K562 (cell line): ENCODE data around the gene EFHD2. TPM values are rescaled to one million over a fixed set of nuclear protein-coding genes. Genes with fewer than 3 reads are reported as not detected.

Experiments used
- BACH1 ChIP-seq: fragments of 200-800 bp; sonication (Bioruptor generic); IDR thresholded peaks from 2 replicates; pipeline ENCODE4 v1.6.1; 2016; ENCODE audit warnings: missing genetic modification characterization, missing compliant biosample characterization
- BCOR ChIP-seq: fragments of 450-650 bp; IDR thresholded peaks from 2 replicates; pipeline ENCODE4 v1.6.1; 2016
- BHLHE40 ChIP-seq: IDR thresholded peaks from 2 replicates; pipeline ENCODE4 v1.6.1; 2011; ENCODE audit warnings: low read length, improper control_type of control experiment
- BRD4 ChIP-seq: fragments of 200-600 bp; sonication (generic); IDR thresholded peaks from 2 replicates; pipeline ENCODE4 v1.6.1; 2017; ENCODE audit warnings: inconsistent platforms
- CXXC5 ChIP-seq: fragments of 250-450 bp; sonication (Bioruptor Pico); IDR thresholded peaks from 2 replicates; pipeline ENCODE4 v1.8.0; 2022; ENCODE audit warnings: inconsistent platforms, mild to moderate bottlenecking, moderate library complexity
- EHMT2 ChIP-seq: fragments of 450-650 bp; IDR thresholded peaks from 2 replicates; pipeline ENCODE4 v1.6.1; 2018; ENCODE audit warnings: antibody characterized with exemption
- ERF ChIP-seq: fragments of 450-650 bp; formaldehyde crosslinking; IDR thresholded peaks from 2 replicates; pipeline ENCODE4 v1.4.0; 2020; ENCODE audit warnings: mild to moderate bottlenecking, mixed read lengths
- JUNB ChIP-seq: fragments of 450-650 bp; formaldehyde crosslinking; conservative IDR thresholded peaks from 2 replicates; pipeline ENCODE4 v1.4.0; 2020; ENCODE audit warnings: mild to moderate bottlenecking
- MIER1 ChIP-seq: fragments of 450-650 bp; IDR thresholded peaks from 2 replicates; pipeline ENCODE4 v1.6.1; 2016; ENCODE audit warnings: antibody characterized with exemption, mild to moderate bottlenecking, low read depth
- MYC ChIP-seq, 2 experiments: fragments of 250-450 bp in 1 of 2; sonication (Bioruptor Pico) in 1 of 2; IDR thresholded peaks; 2 replicates each; pipeline versions ENCODE4 v1.5.1 to v1.6.1; 2012 to 2021; ENCODE audit warnings: low read depth in 2 of 2, borderline replicate concordance in 1 of 2, improper control_type of control experiment in 1 of 2, low read length in 1 of 2, mild to moderate bottlenecking in 1 of 2, moderate library complexity in 1 of 2
- NFXL1 ChIP-seq: fragments of 450-650 bp; formaldehyde crosslinking; IDR thresholded peaks from 2 replicates; pipeline ENCODE4 v1.4.0; 2021; ENCODE audit warnings: mild to moderate bottlenecking
- RAD51 ChIP-seq: fragments of 450-650 bp; IDR thresholded peaks from 2 replicates; pipeline ENCODE4 v1.7.1; 2016; ENCODE audit warnings: low read depth, mild to moderate bottlenecking, borderline replicate concordance
- SP1 ChIP-seq: sonication (generic); formaldehyde crosslinking; IDR thresholded peaks from 2 replicates; pipeline ENCODE4 v1.8.1; 2022; ENCODE audit warnings: mild to moderate bottlenecking, missing genetic modification reagents
- TAF1 ChIP-seq: IDR thresholded peaks from 2 replicates; pipeline ENCODE4 v1.6.1; 2011; ENCODE audit warnings: mild to moderate bottlenecking, low read length, moderate library complexity; ENCODE audit not compliant: insufficient read depth, control insufficient read depth, severe bottlenecking; ENCODE audit errors: extremely low read depth
- ZFP91 ChIP-seq: sonication (generic); formaldehyde crosslinking; IDR thresholded peaks from 2 replicates; pipeline ENCODE4 v1.8.0; 2022; ENCODE audit warnings: mild to moderate bottlenecking, missing genetic modification reagents
- ZNF121 ChIP-seq: sonication (generic); formaldehyde crosslinking; conservative IDR thresholded peaks from 2 replicates; pipeline ENCODE4 v1.8.0; 2022; ENCODE audit warnings: missing genetic modification reagents
- ZNF324 ChIP-seq: fragments of 250-450 bp; sonication (Bioruptor Pico); IDR thresholded peaks from 2 replicates; pipeline ENCODE4 v1.4.0; 2020; ENCODE audit warnings: mild to moderate bottlenecking
- ZNF57 ChIP-seq: fragments of 450-650 bp; formaldehyde crosslinking; IDR thresholded peaks from 2 replicates; pipeline ENCODE4 v1.4.0; 2020; ENCODE audit warnings: mild to moderate bottlenecking, moderate library complexity
- ZNF584 ChIP-seq: fragments of 200-800 bp; sonication (Bioruptor generic); IDR thresholded peaks from 2 replicates; pipeline ENCODE4 v1.6.1; 2016; ENCODE audit warnings: low read depth, mild to moderate bottlenecking, missing genetic modification characterization, missing compliant biosample characterization
- ZNF696 ChIP-seq: fragments of 250-450 bp; sonication (Bioruptor Pico); conservative IDR thresholded peaks from 2 replicates; pipeline ENCODE4 v1.4.0; 2020; ENCODE audit warnings: mild to moderate bottlenecking, moderate library complexity
- ZNF707 ChIP-seq: fragments of 250-450 bp; sonication (Bioruptor Pico); conservative IDR thresholded peaks from 2 replicates; pipeline ENCODE4 v1.8.0; 2022; ENCODE audit warnings: inconsistent platforms, mild to moderate bottlenecking, moderate library complexity
- ZNF740 ChIP-seq, 3 experiments: fragments of 200-800 bp in 1 of 3; sonication (Bioruptor generic) in 1 of 3; sonication (generic) in 1 of 3; formaldehyde crosslinking in 1 of 3; IDR thresholded peaks; 2 replicates each; pipeline versions ENCODE4 v1.6.1 to v1.8.0; 2016 to 2022; ENCODE audit warnings: mild to moderate bottlenecking in 2 of 3, missing compliant biosample characterization in 2 of 3, missing genetic modification characterization in 2 of 3, missing genetic modification reagents in 1 of 3
- ZNF79 ChIP-seq: fragments of 250-450 bp; sonication (Bioruptor Pico); IDR thresholded peaks from 2 replicates; pipeline ENCODE4 v1.4.0; 2020; ENCODE audit warnings: low read depth, mild to moderate bottlenecking, moderate library complexity
- polyA plus RNA-seq, 8 experiments: library from polyadenylated mRNA; depleted of rRNA in 4 of 8; stranded (reverse) in 5 of 8; unstranded in 3 of 8; fragments of >200 nt; fragmentation: Nextera tagmentation in 2 of 8; fragmentation: Illumina TruSeq in 1 of 8; extraction: Ambion mirVana in 2 of 8; extraction: Trizol in 1 of 8; gene quantifications; 2 replicates each; pipeline versions ENCODE4 v1.2.1 to v1.2.3, GENCODE V29; 2011 to 2014; ENCODE audit warnings: inconsistent platforms in 1 of 8, missing spikeins in 1 of 8
- total RNA-seq, 7 experiments: library from RNA; depleted of rRNA in 6 of 7; stranded (reverse); fragments of >200 nt in 6 of 7; fragmentation: Illumina TruSeq in 2 of 7; extraction: Trizol in 2 of 7; gene quantifications; 2 replicates each; pipeline versions ENCODE4 v1.2.1 to v1.2.3, GENCODE V29; 2011 to 2021; ENCODE audit warnings: low replicate concordance in 1 of 7

Gene EFHD2
- total and polyA plus RNA-seq, 9 of the 15 experiments (the other 6 are each of a cell fraction or from before 2014, with no cell fraction given) = 1.7 to 73.5 (median 25.2) TPM

GRCh38 chr1:15444468-15445389 is 35.0 kb downstream of the EFHD2 start (continued):
- TF ChIP-seq ZFP91 = 0 out of 2 replicates have a peak, but pooled peaks have one; percentile 16
- no peak for TF ChIP-seq BRD4
- TF ChIP-seq JUNB (CRISPR knock-in tag) = no peak
- TF ChIP-seq ZNF121 (CRISPR knock-in tag) = 0 out of 2 replicates have a peak, but pooled peaks have one; percentile 2
- no peak for TF ChIP-seq ZNF324 (CRISPR knock-in tag)
- TF ChIP-seq BACH1 (tag) = no peak
- TF ChIP-seq ZNF740 (CRISPR knock-in tag; IDR thresholded peaks at IDR 0.05) = peak; percentile 70; the same call in 1 of the 2 replicates
- TF ChIP-seq ZNF740 (tag; IDR thresholded peaks at IDR 0.05) = no peak
- peak; percentile 87 for TF ChIP-seq BHLHE40
- TF ChIP-seq MIER1 = no peak
- TF ChIP-seq ZNF584 (CRISPR knock-in tag) = no peak
- no peak for TF ChIP-seq NFXL1
- TF ChIP-seq ZNF696 (CRISPR knock-in tag) = no peak
- 0 out of 2 replicates have a peak, but pooled peaks have one; percentile 19 for TF ChIP-seq RAD51
- 0 out of 2 replicates have a peak, but pooled peaks have one; percentile 39 for TF ChIP-seq SP1
- TF ChIP-seq CXXC5 (CRISPR knock-in tag) = peak; percentile 52; the same call in 1 of the 2 replicates
- 0 out of 2 replicates have a peak, but pooled peaks have one; percentile 43 for TF ChIP-seq EHMT2
- no peak for TF ChIP-seq ZNF707 (CRISPR knock-in tag)
- peak; percentile 97 for TF ChIP-seq MYC (IDR thresholded peaks at IDR 0.05; ENCODE audit: low read depth, low read length)
- peak; percentile 77 for TF ChIP-seq MYC (CRISPR knock-in tag; IDR thresholded peaks at IDR 0.05; ENCODE audit: borderline replicate concordance, low read depth)
- peak; percentile 99 for TF ChIP-seq BCOR
- TF ChIP-seq ZNF57 (CRISPR knock-in tag) = no peak
- no peak for TF ChIP-seq TAF1
- no peak for TF ChIP-seq ERF
- no peak for TF ChIP-seq ZNF79 (CRISPR knock-in tag)
